ENCODE measurements around the gene ZNF594.
"Not testable (repeated sequence)": the region's sequence is repeated elsewhere in the genome, so short reads cannot be mapped to it uniquely, and the experiment has no call there.

Gene ZNF594

GRCh38 chr17:5200360-5200759, 8.7 kb upstream of the ZNF594 start:
- DNase-seq: no peak

- no peak for DNase-seq
These were observed 6.8 kb upstream of the ZNF594 start for GRCh38 chr17:5198472-5198871.

- no peak for DNase-seq
These were observed 2.7 kb upstream of the ZNF594 start for GRCh38 chr17:5194346-5194745.

GRCh38 chr17:5184288-5184687, 7.4 kb downstream of the ZNF594 start:
- DNase-seq: no peak

- DNase-seq: no peak
These were observed 8.3 kb downstream of the ZNF594 start for GRCh38 chr17:5183410-5183793.

GRCh38 chr17:5182597-5183409, 8.9 kb downstream of the ZNF594 start:
- no peak for DNase-seq

- DNase-seq: no peak
These were observed 10.0 kb downstream of the ZNF594 start for GRCh38 chr17:5181509-5182305.

GRCh38 chr17:5179003-5179402, 12.7 kb downstream of the ZNF594 start:
- DNase-seq: no peak

- DNase-seq: not testable (repeated sequence)
These were observed 16.6 kb downstream of the ZNF594 start for GRCh38 chr17:5175027-5175426.

GRCh38 chr17:5165791-5166564, 25.7 kb downstream of the ZNF594 start:
- DNase-seq: not testable (repeated sequence)

- no peak for DNase-seq
These were observed 27.2 kb downstream of the ZNF594 start for GRCh38 chr17:5164436-5164835.

- not testable (repeated sequence) for DNase-seq
These were observed 29.9 kb downstream of the ZNF594 start for GRCh38 chr17:5161793-5162192.

GRCh38 chr17:5160702-5161101, 31.0 kb downstream of the ZNF594 start:
- not testable (repeated sequence) for DNase-seq

- not testable (repeated sequence) for DNase-seq
These were observed 45.5 kb downstream of the ZNF594 start for GRCh38 chr17:5146122-5146521.

GRCh38 chr17:5142877-5143276, 48.8 kb downstream of the ZNF594 start:
- not testable (repeated sequence) for DNase-seq

GRCh38 chr17:5139458-5139732, 52.3 kb downstream of the ZNF594 start:
- DNase-seq: no peak

- DNase-seq: no peak
These were observed 52.8 kb downstream of the ZNF594 start for GRCh38 chr17:5138616-5139457.

- not testable (repeated sequence) for DNase-seq
These were observed 53.5 kb downstream of the ZNF594 start for GRCh38 chr17:5138198-5138544.

- not testable (repeated sequence) for DNase-seq
These were observed 54.0 kb downstream of the ZNF594 start for GRCh38 chr17:5137511-5138197.

GRCh38 chr17:5136580-5137412, 54.9 kb downstream of the ZNF594 start:
- DNase-seq: not testable (repeated sequence)

Measured in NCI-H1436 treated with DMSO at 0.1 percent for 48 hours (cell line).